GM12874 (cell line): ENCODE measurements around the gene RABEPK.

Experiments
- CTCF ChIP-seq: IDR thresholded peaks from 2 replicates; pipeline ENCODE4 v1.5.1; 2011; ENCODE audit warnings: low read depth, mild to moderate bottlenecking, control low read depth, low read length, moderate library complexity; ENCODE audit not compliant: insufficient read depth

Gene RABEPK

GRCh38 chr9:125200216-125201047 is at the start of gene RABEPK:
TSS of gene RABEPK (plus strand) at chr9:125200542. CDS start at chr9:125203014, 2,472 bp downstream.
- TF ChIP-seq CTCF: no peak

DNA sequence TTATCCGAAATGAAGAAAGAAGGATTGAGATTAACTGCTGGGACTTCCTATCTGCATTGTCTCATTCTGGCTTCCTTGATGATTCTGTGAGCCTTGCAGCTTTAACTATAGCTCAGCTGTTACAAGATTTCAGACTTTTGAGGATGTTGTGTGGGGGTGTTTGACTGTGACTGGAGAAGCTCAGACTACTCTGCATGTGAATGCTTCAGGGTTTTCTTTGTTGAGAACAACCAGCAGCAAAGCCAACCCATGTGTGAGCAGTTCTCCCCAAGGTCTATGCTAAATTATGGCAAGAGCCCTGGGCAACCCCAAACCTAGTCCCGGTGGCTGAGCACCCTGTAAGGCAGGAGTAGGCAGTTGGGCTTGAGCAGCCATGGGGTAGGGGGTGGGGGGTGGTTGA is 48.6 kb upstream of the RABEPK start:
- no peak for TF ChIP-seq CTCF

DNA sequence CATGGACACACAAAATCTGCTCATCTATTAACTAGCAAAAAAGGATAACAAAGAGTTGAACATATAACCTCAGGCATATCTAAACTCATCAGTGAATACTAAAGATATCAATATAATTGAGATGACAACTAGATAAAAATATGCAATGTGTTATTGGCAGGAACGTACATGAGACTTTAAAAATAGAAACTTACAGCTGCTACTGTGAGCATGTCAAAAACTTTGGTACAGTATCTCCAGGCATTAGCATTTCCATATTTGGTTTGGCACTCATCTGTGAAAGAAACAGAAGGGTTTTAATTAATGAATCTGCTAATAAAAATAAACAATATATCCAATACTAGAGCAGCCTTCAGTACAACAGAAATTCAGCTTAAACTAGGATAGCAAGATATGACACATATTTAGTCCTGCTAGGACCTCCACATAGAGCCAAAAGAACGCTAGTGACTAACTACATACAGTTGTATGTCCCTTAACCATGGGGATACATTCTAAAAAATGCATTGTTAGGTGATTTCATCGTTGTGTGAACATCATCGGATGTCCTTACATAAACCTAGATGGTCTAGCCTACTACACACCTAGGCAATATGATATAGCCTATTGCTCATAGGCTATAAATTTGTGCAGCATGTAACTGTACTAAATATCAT is 46.5 kb upstream of the RABEPK start:
- TF ChIP-seq CTCF: no peak

GRCh38 chr9:125156551-125156950 is 43.8 kb upstream of the RABEPK start:
- TF ChIP-seq CTCF: no peak

GRCh38 chr9:125160750-125161149 is 39.6 kb upstream of the RABEPK start:
- no peak for TF ChIP-seq CTCF

DNA sequence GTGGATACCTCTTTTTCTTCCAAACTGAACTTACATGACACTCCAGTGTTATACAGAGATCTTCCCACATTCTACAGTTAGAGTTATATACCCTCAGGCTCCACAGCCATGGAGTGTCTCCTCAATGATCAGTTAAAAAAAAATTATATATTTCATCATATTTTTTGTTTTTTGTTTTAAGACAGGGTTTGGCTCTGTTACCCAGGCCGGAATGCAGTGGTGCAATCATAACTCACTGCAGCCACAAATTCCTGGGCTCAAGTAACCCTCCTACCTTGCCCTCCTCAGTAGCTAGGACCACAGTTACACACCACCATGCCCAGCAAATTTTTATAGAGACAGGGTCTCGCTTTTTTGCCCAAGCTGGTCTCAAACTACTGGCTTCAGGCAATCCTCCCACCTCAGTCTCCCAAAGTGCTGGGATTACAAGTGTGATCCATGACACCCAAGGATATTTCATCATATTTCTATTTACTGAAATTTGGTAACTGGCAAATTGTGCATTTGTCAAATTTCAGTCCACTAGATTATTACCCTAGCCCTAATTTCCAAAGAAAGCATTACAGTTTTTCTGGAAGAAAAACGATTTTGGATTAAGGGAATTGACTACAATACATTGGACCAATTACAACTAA is 38.9 kb upstream of the RABEPK start:
- TF ChIP-seq CTCF: no peak

- no peak for TF ChIP-seq CTCF
Measured at GRCh38 chr9:125166762-125167161, 33.6 kb upstream of the RABEPK start.
